Esophagus squamous epithelium (tissue), 5 donors: ENCODE results near the gene GPR137B. TPM values are rescaled to one million over a fixed set of nuclear protein-coding genes. Genes with fewer than 3 reads are reported as not detected.

Experiments
- DNase-seq: peaks from one replicate; lab custom pipeline; 2025; lab: John Stamatoyannopoulos, UW
- H3K27ac ChIP-seq, 4 donors: fragments of 200-600 bp; sonication (generic); one replicate each; pipeline ENCODE4 v1.5.1; 2016 to 2019; ENCODE audit warnings: mild to moderate bottlenecking in 1 of 4
- H3K27me3 ChIP-seq, 4 donors: fragments of 200-600 bp; sonication (generic); 1 replicate in 3 of 4; 2 replicates in 1 of 4; pipeline versions ENCODE4 v1.5.1 to v1.6.0; 2017 to 2021; ENCODE audit warnings: antibody characterized with exemption in 1 of 4
- H3K36me3 ChIP-seq, 3 donors: fragments of 200-600 bp; sonication (generic); one replicate each; pipeline ENCODE4 v1.5.1; 2016 to 2019
- H3K4me1 ChIP-seq, 3 donors: fragments of 200-600 bp; sonication (generic); one replicate each; pipeline ENCODE4 v1.5.1; 2017 to 2019
- H3K4me3 ChIP-seq, 4 donors: fragments of 200-600 bp; sonication (generic); 1 replicate in 3 of 4; 2 replicates in 1 of 4; pipeline ENCODE4 v1.5.1; 2016 to 2019; ENCODE audit warnings: mild to moderate bottlenecking in 2 of 4, moderate library complexity in 1 of 4
- H3K9me3 ChIP-seq, 3 donors: fragments of 200-600 bp; sonication (generic); one replicate each; pipeline ENCODE4 v1.5.1; 2016 to 2019
- POLR2A ChIP-seq, 4 donors: fragments of 450-650 bp; IDR thresholded peaks; one replicate each; pipeline ENCODE4 v1.6.1; 2017; ENCODE audit warnings: antibody characterized with exemption in 4 of 4, mild to moderate bottlenecking in 4 of 4, moderate library complexity in 3 of 4
- WGBS, 2 donors: methylation state at CpG; one replicate each; pipeline ENCODE4 v1.1.5; 2018; 5-methylcytosine and 5-hydroxymethylcytosine counted together
- intact Hi-C: fragments of 100-400 bp; cut with DNase I; formaldehyde crosslinking; loops from one replicate; pipeline ENCODE4 v1.15.0; 2022
- total RNA-seq, 4 donors: library from RNA; depleted of rRNA; stranded (reverse); fragments of >200 nt; gene quantifications; one replicate each; pipeline ENCODE4 v1.1.0, GENCODE V29; 2016
- TF ChIP-seq, protein P1 (sequence below), 6 experiments: fragments of 450-650 bp in 4 of 6; fragments of 200-600 bp in 2 of 6; sonication (generic) in 2 of 6; IDR thresholded peaks; one replicate each; pipeline ENCODE4 v1.5.1; 2016 to 2019; ENCODE audit warnings: antibody characterized with exemption in 6 of 6, mild to moderate bottlenecking in 4 of 6, moderate library complexity in 4 of 6
- donor health status: DM: yes; HTN: yes; CAD: no.

GPR137B gene
- total RNA-seq, 4 donors from 2014 or later = 3.6 to 16.0 (median 7.4) TPM

GRCh38 chr1:236211815-236212214 is 69.5 kb downstream of the GPR137B start:
- Histone ChIP-seq H3K27ac (no peak overlapping the region), H3K9me3 (no peaks in the 10 kb centered on the region), H3K4me3 (no peak overlapping the region), H3K27me3 (no peaks in the 10 kb centered on the region), H3K36me3 (peaks cover 0 to 27% (median 0%) of the 10 kb centered on the region in 3 donors), H3K4me1 (no peaks in the 10 kb centered on the region)
- DNase-seq = no peak
- intact Hi-C loops = no loop called here
- 94 to 99% methylated on average over 5 of the region's 5 CpGs for WGBS, 2 donors
- TF ChIP-seq, protein P1, sequence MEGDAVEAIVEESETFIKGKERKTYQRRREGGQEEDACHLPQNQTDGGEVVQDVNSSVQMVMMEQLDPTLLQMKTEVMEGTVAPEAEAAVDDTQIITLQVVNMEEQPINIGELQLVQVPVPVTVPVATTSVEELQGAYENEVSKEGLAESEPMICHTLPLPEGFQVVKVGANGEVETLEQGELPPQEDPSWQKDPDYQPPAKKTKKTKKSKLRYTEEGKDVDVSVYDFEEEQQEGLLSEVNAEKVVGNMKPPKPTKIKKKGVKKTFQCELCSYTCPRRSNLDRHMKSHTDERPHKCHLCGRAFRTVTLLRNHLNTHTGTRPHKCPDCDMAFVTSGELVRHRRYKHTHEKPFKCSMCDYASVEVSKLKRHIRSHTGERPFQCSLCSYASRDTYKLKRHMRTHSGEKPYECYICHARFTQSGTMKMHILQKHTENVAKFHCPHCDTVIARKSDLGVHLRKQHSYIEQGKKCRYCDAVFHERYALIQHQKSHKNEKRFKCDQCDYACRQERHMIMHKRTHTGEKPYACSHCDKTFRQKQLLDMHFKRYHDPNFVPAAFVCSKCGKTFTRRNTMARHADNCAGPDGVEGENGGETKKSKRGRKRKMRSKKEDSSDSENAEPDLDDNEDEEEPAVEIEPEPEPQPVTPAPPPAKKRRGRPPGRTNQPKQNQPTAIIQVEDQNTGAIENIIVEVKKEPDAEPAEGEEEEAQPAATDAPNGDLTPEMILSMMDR (IDR thresholded peaks at IDR 0.05) = no peak
- no peak for TF ChIP-seq POLR2A (IDR thresholded peaks at IDR 0.05)

- 88 to 89% methylated on average over 3 of the region's 3 CpGs for WGBS, 2 donors
These were observed 71.2 kb downstream of the GPR137B start for GRCh38 chr1:236213534-236213933.

DNA sequence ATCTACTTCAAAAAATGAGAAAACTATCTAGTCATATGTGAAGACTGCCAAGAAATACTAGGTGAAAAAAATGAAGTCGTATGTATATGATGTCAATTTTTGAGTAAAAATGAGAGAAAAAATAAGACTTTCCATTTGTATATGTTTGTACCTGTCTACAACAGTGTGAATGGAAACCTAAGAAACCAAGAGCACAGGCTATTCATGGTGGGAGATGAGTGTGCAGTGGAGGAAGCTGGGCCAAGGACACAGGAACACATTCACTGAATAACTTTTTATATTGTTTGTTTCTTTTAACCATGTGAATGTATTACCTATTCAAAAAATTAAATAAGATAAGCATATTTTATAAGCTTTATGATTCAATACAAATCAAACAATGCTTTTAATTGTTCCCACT is 72.4 kb downstream of the GPR137B start:
- no peak overlapping the region for H3K4me3 ChIP-seq
- no peak for DNase-seq
- H3K9me3 ChIP-seq = no peaks in the 10 kb centered on the region
- no peak overlapping the region for H3K27ac ChIP-seq
- TF ChIP-seq POLR2A (IDR thresholded peaks at IDR 0.05) = no peak
- TF ChIP-seq, protein P1 (IDR thresholded peaks at IDR 0.05) = no peak
- H3K27me3 ChIP-seq = no peaks in the 10 kb centered on the region
- peaks cover 0 to 22% (median 0%) of the 10 kb centered on the region in 3 donors for H3K36me3 ChIP-seq
- WGBS, 2 donors = 69 to 75% methylated on average over 1 of the region's 1 CpG
- H3K4me1 ChIP-seq = no peaks in the 10 kb centered on the region
- intact Hi-C loops = no loop called here

More at GRCh38 chr1:236213534-236213933, 71.2 kb downstream of the GPR137B start:
- no peak overlapping the region for H3K4me3 ChIP-seq
- H3K27me3 ChIP-seq = no peaks in the 10 kb centered on the region
- H3K36me3 ChIP-seq = peaks cover 0 to 32% (median 0%) of the 10 kb centered on the region in 3 donors
- no peaks in the 10 kb centered on the region for H3K4me1 ChIP-seq
- no peak overlapping the region for H3K27ac ChIP-seq
- no peak for DNase-seq
- TF ChIP-seq, protein P1 (IDR thresholded peaks at IDR 0.05) = no peak
- no peak for TF ChIP-seq POLR2A (IDR thresholded peaks at IDR 0.05)
- no peaks in the 10 kb centered on the region for H3K9me3 ChIP-seq
- intact Hi-C loops = no loop called here

- no peak overlapping the region for H3K27ac ChIP-seq
- intact Hi-C loops = no loop called here
- no peaks in the 10 kb centered on the region for H3K4me1 ChIP-seq
- H3K4me3 ChIP-seq = no peak overlapping the region
- DNase-seq = no peak
- WGBS, 2 donors = 94 to 100% methylated on average over 1 of the region's 1 CpG
- no peaks in the 10 kb centered on the region for H3K9me3 ChIP-seq
- no peaks in the 10 kb centered on the region for H3K27me3 ChIP-seq
- TF ChIP-seq POLR2A (IDR thresholded peaks at IDR 0.05) = no peak
- TF ChIP-seq, protein P1 (IDR thresholded peaks at IDR 0.05) = no peak
- H3K36me3 ChIP-seq = peaks cover 0 to 39% (median 0%) of the 10 kb centered on the region in 3 donors
These were observed 78.1 kb downstream of the GPR137B start for GRCh38 chr1:236220473-236220872.

GRCh38 chr1:236222632-236223031 is 80.3 kb downstream of the GPR137B start:
- H3K36me3 ChIP-seq = peaks cover 0 to 43% (median 0%) of the 10 kb centered on the region in 3 donors
- H3K4me1 ChIP-seq = no peaks in the 10 kb centered on the region
- H3K27ac ChIP-seq = no peak overlapping the region
- TF ChIP-seq POLR2A (IDR thresholded peaks at IDR 0.05) = no peak
- TF ChIP-seq, protein P1 (IDR thresholded peaks at IDR 0.05) = no peak
- intact Hi-C loops = no loop called here
- H3K9me3 ChIP-seq = no peaks in the 10 kb centered on the region
- H3K27me3 ChIP-seq = no peaks in the 10 kb centered on the region
- DNase-seq = no peak
- 100% methylated on average over 1 of the region's 1 CpG; no CpG with 5 or more reads in 1 of the 2 donors for WGBS, 2 donors
- H3K4me3 ChIP-seq = no peak overlapping the region
